LNCaP clone FGC (cell line): Measurements from ENCODE around the gene NPVF.

Source experiments
- DNase-seq: peaks from one replicate; pipeline ENCODE4 v3.0.0-alpha.2; 2011; ENCODE audit warnings: low read depth
- H3K4me3 ChIP-seq: 2 replicates; pipeline ENCODE4 v1.5.1; 2011; ENCODE audit warnings: mild to moderate bottlenecking, low read depth, low read length, control low read depth
- TF ChIP-seq, protein P1 (sequence below): IDR thresholded peaks from 2 replicates; pipeline ENCODE4 v1.5.1; 2012; ENCODE audit warnings: mild to moderate bottlenecking; ENCODE audit not compliant: control insufficient read depth, insufficient read depth; ENCODE audit errors: extremely low read depth

NPVF gene

DNA sequence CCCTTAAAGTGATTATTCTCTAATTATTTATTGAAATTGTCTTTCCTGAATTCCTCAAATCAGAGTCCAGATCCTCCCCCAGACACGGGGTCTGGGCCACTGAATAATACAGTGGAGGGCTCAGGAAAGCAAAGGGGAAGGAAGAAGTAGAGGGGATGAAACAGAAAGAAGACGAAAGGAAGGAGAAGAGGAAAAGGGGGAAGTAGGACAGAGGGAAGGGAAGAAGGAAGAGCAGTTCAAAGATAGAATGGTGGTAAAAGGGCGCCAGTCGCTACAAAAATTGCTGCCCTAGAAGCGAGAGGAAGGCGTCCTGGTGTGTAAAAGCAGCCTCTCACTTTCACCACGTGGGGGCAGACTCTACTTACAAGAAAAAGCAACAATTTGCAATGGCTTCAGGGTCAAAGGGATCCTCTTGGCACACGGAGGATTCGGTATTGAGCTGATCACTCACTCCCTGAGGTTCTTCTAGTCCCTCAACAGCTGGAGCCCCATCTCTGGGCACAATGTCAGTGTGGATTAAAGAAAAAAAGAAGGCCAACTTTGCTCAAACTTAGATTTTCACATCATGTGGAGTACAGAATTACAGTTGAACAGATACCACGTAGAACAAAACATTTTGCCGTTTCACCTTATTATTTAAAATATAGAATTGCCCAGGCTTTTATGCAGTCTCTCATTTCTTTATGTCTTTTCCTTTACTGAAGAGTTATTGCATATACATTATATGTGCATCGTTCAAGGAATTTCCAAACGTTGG, 31.4 kb upstream of the NPVF start:
- DNase-seq: peak; percentile 61
- no peak overlapping the region for H3K4me3 ChIP-seq
- TF ChIP-seq, protein P1, sequence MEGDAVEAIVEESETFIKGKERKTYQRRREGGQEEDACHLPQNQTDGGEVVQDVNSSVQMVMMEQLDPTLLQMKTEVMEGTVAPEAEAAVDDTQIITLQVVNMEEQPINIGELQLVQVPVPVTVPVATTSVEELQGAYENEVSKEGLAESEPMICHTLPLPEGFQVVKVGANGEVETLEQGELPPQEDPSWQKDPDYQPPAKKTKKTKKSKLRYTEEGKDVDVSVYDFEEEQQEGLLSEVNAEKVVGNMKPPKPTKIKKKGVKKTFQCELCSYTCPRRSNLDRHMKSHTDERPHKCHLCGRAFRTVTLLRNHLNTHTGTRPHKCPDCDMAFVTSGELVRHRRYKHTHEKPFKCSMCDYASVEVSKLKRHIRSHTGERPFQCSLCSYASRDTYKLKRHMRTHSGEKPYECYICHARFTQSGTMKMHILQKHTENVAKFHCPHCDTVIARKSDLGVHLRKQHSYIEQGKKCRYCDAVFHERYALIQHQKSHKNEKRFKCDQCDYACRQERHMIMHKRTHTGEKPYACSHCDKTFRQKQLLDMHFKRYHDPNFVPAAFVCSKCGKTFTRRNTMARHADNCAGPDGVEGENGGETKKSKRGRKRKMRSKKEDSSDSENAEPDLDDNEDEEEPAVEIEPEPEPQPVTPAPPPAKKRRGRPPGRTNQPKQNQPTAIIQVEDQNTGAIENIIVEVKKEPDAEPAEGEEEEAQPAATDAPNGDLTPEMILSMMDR: peak; percentile 94

DNA sequence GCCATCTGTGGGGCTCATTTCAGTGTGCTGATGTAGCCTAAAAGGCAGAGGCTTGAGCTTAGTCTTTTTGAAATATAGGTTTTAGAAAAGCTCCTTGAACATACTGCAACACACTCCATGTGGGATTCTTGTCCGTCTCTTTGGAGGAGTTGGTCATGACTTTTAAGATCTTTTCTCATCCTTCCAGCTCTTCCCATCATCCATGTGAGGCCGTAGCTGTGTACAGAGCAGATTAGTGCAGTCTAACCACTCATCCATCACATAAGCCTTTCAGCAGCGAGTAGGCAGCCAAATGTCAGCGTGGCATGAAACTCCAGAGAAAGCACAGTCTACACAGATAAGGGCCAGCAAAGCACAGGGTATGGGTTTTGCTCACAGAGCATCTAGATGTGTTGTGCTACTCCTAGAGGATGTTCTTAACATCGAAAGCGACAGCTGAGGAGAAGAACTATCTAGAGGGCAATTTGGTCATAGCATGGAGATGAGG, 28.1 kb upstream of the NPVF start:
- TF ChIP-seq, protein P1: no peak
- no peak overlapping the region for H3K4me3 ChIP-seq
- no peak for DNase-seq

DNA sequence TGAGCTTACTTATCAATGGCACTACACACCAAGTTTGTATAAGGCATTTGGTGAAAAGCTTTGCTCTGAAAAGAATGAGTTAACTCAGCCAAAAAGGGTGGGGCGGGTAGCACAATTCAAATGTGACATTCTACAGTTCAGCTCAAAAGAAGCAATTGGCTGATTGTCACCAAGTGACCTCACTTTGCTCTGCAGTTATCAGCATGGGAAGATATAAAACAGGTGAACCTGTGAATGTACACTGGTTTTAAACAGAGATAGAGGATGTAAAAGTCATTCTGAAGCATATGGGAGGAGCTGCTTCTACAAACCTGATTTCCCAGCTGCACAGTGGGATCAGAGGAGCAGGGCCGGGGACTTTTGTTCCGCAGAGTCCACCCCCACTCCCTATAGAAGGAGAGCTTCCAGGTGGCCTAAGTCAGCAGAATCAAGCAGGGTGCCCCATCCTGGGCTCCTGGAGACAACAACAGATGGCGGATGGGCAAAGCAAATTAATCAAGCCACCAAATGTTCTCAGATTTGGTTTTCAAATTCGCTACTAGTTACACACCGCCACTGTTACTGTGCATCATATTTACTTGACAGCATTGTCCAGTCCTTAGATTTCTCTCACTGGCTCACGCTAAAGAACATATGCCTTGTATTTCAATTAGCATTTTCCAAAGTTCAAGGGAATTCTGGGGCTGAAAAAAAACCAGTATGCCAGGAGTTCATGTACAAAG, 27.5 kb upstream of the NPVF start:
- no peak for DNase-seq
- TF ChIP-seq, protein P1: no peak
- no peak overlapping the region for H3K4me3 ChIP-seq

DNA sequence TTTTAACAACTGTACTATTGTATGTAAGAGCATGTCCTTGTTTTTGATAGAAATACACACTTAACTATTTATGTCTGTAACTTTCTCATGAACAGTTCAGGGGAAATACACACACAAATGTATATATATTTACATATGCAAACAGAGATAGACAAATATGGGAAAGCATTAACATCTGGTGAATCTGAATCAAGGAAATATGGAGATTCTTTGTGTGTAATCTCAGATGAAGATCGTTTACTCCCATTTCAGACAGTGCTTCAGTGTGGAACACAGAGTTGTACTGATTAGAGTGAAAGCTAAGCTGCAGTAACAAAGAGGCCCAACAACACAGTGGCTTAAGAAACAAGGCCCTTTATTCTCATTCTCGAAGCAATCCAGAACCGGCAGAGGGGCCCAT, 26.3 kb upstream of the NPVF start:
- TF ChIP-seq, protein P1: no peak
- no peak for DNase-seq
- H3K4me3 ChIP-seq: no peak overlapping the region

DNA sequence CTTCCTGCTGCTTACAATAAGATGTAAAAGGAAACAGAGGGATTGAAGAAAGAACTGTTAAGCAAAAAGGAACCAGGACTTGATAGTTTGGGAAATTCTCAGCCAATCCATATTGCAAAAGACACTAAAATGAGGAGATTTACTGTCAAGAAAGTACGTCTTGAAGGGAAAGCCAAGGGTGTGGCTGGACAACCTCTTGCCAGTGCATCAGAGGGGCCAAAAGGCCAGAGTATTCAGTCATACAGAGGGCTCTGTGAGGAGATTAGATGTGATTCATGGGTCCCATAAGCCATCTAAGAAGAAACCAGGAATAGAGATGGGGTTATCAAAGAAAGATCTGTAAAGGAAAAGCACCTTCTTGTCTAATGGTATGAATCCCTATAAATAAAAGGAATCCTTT, 25.4 kb upstream of the NPVF start:
- DNase-seq: no peak
- TF ChIP-seq, protein P1: no peak
- no peak overlapping the region for H3K4me3 ChIP-seq

DNA sequence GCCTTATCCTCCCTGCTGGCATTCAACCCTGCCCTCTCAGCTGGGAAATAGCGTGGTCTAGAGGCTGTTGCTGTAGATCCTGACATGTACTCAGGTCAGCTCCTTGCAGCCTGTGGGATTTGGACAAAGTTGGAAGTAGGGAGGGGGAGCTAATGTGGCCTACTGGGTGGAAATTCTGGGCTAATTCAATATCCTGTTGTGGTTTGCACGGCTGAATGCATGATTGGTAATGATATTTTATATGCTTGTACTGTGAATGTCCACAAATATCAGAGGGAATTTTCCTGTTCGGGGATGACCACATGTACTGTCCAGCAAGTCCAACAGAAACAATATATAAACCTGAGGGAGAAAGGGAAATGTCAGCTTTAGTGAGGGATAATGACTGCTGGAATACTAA, 22.1 kb upstream of the NPVF start:
- H3K4me3 ChIP-seq: no peak overlapping the region
- DNase-seq: no peak
- TF ChIP-seq, protein P1: no peak

DNA sequence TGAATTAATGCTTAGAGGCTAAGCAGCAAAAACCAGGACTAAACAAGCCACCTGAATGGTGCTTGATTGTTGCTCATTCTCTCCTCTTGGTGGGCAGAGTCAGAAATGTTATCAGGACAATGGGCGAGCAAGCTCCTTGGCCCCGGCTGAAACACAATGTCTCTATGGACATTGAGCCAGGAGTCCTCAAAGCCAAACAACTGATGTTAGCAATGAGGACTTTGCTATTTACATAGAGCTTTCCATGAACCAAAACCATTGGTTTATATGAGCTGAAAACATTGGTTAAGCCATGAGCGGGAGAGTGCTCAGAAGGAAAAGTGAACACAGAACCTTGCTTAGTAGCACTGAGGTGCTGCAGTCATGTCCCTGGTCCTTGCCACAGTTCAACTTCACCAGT, 21.5 kb upstream of the NPVF start:
- TF ChIP-seq, protein P1: no peak

More for the DNA sequence above, 21.5 kb upstream of the NPVF start:
- peak; percentile 84 for DNase-seq
- H3K4me3 ChIP-seq: no peak overlapping the region
